ENCODE measurements around the gene VWDE.
"Not testable (repeated sequence)": the region's sequence is repeated elsewhere in the genome, so short reads cannot be mapped to it uniquely, and the experiment has no call there.

The VWDE gene

GRCh38 chr7:12401538-12402364 lies 1.9 kb downstream of the VWDE start:
- no peak for DNase-seq (ENCODE audit: low read depth)

DNA sequence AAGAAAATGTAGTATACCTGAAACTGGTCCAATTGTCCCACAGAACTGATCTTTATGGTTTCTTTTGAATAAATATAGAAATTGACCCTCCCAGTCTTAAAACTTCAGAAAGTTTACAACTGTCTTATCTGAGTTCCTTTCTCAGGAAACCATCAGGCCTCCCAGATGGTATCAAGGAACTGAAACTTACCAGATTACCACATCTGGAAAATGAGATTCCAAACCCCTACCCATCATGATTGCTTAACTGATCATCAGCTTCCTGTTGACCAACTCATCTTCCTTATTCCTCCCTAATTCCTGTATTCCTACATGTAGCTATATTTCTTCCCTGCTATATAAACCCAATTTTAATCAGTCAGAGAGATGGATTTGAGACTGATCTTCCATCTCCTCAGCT lies 5.5 kb downstream of the VWDE start:
- no peak for DNase-seq (ENCODE audit: low read depth)

- DNase-seq (ENCODE audit: low read depth) = no peak
These were observed 6.0 kb downstream of the VWDE start for GRCh38 chr7:12397671-12398070.

DNA sequence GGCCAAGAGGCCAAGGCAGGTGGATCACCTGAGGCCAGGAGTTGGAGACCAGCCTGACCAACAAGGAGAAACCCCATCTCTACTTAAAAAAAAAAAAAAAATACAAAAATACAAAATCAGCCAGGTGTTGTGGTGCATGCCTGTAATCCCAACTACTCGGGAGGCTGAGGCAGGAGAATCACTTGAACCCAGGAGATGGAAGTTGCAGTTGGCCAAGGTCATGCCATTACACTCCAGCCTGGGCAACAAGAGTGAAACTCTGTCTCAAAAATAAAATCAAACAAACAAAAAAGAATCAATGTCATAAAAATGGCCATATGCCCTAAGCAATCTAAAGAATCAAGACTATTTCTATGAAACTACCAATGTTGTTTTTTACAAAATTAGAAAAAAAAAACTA lies 7.0 kb downstream of the VWDE start:
- DNase-seq (ENCODE audit: low read depth) = not testable (repeated sequence)

DNA sequence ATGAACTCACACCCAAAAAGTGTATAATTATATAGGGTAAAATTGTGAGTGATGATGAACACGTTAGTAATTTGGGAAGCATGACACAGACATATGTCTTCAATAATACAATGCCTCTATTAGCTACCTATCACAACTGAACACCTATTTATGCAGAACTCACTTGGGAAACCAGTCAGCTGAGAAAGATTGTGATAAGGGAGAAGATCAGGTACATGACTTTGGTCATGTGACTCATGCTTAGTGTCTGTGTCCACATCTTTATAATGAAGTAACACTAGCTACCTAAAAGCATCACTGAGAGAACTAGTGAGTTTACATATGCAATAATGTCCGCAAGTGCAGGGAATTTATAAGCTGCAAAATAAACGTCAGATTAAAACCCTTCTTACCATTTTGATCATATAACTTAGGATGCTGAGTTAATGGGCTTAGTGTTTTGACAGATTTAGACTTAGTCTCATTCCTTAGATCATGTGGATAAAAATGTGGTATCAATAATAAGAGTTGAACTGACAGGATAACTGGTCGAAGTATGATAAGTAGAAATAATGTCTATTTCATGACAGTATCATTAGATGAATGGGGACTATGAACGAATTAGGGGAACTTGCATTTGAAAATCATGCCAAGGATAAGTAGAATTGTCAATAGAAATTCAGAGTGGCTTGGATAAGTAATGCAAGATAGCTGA lies 11.6 kb downstream of the VWDE start:
- DNase-seq (ENCODE audit: low read depth) = no peak

DNA sequence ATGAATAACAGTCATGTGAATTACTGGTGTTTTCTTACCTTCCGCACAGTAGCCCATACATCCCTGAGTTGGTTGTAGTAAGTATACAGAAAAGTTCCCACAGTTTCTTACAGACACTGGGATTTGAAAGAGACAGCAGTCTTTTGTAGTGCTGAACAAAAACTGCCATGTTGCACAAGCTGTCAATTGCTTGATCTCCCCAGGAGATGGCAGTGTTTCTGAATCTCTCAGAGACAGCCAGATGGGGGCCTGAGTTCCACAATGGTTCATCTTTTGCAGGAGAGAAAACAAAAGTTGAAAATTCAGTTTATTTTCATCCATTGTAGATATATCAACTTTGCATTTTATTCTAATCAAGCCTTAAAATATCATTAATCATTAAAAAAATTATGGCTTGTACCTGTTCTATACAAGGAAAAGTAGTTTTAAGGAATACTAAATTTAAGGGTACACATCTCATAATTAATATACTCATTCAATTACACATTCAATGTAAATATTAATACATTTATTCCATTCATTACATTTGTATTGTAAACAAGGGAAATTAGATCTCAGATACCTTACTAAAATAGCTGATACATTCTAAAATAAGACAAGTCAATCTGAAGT lies 14.5 kb downstream of the VWDE start:
- no peak for DNase-seq (ENCODE audit: low read depth)

- DNase-seq (ENCODE audit: low read depth) = no peak
These were observed 17.3 kb downstream of the VWDE start for GRCh38 chr7:12386313-12386740.

DNA sequence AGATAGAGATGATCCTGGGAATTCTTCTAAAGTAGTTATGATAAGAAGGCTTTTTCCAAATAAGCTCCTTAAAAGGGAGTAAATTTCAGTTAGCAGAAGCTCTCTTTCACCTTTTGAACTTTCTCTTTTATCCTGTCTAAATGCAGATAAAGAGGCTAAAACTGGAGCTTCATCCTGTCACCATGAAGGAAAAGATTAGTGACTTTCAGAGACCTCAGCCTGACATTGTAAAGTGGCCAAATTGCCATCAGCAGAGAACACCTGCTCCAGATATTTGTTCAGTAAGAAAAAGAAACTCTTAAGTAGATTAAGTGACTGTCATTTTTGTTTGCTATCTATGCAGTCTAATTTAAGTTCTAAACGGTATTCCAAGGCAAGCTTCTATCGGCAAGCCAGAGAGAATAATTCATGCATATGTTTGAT lies 18.3 kb downstream of the VWDE start:
- DNase-seq (ENCODE audit: low read depth) = no peak

- no peak for DNase-seq (ENCODE audit: low read depth)
These were observed 20.3 kb downstream of the VWDE start for GRCh38 chr7:12383377-12383776.

DNA sequence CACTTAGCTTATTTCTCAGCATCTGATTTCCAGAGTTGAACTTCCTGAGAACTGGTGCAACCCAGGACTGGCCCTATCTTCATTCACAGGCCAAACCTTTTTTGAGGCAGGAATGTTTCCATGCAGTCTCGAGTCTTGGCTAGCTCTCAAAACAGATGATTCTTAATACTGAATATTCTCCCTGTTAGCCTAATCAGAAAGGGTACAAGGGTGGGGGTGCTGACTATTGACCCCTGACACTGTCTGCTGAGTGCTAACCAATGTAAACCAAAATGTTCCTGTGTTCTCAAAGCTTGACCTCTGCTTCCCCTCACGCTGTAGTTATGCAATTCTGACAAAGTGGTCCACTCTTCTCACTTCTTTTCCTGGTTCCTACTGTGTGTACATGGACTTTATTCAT lies 25.3 kb downstream of the VWDE start:
- DNase-seq (ENCODE audit: low read depth) = no peak

DNA sequence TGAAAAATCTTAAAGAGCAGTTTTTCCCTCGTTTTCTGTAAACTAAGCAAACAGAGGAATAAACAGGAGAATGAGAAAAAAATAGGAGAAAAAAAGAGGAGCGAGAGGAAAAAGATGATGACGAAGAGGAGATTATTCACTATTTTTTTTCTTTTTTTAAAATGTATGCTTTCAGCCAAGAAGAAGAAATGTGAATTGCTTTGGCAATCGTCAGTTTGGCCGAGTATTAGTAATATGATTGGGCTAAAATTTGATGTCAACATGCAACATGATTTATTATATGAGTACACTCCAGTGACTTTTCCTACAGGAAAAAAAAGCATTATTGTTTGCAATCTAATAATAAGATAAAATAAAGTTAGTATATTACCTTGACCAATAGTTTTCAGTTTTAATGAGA lies 26.3 kb downstream of the VWDE start:
- no peak for DNase-seq (ENCODE audit: low read depth)

GRCh38 chr7:12373580-12374263 lies 29.9 kb downstream of the VWDE start:
- no peak for DNase-seq (ENCODE audit: low read depth)

- no peak for DNase-seq (ENCODE audit: low read depth)
These were observed 33.4 kb downstream of the VWDE start for GRCh38 chr7:12370249-12370648.

- DNase-seq (ENCODE audit: low read depth) = no peak
These were observed 33.9 kb downstream of the VWDE start for GRCh38 chr7:12369756-12370155.

DNA sequence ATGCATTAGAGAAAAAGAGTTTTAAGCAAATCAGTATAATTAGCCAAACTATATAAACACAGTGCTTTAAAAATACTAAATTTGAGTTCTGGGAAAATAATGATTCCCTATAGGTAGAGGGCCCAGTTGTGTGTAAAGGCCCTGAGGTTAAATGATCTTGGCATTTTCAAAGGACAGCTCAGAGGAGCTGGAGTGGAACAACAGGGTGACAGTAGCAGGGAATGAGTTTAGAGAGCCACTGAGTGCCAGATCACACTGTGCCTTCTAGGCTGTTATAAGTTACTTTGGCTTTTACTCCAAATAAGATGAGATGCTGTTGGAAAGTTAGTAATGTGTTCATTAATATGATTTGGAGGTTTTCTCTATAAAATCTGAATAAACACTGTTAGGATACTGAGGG lies 34.6 kb downstream of the VWDE start:
- no peak for DNase-seq (ENCODE audit: low read depth)

DNA sequence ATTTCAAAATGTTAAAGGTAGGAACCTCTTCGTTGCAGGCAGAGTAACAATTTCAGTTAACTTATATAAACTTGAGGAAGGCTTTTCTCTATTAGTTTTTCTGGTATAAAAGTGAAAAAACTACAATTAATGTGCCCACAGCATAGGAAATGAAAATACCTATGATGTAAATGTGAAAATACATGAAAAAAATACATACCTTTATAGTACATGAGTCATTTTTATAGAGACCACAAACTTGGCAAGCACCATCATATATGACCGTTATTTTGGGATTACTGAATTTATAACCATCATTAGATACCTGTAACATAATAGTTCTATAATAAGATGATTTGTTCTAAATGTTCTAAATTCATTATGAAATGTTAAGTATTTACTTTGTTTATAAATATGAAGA lies 42.7 kb downstream of the VWDE start:
- no peak for DNase-seq (ENCODE audit: low read depth)

DNA sequence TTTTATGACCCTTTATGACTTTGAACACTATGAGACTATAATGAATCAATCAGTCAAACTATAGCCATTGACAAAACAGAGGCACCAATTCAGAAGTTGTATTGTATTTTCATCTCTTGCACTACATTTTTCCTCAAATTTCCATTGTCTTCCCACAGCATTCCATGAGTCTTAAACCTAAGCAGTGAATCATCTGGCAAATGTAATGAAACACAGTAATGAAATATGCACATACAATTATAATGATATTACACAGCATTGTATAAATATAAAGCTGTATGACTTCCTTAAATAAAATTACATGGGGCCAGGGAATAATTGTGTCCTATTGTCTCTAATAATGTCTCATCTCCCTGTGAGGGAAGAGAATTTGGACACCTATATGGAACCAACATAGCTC lies 45.0 kb downstream of the VWDE start:
- DNase-seq (ENCODE audit: low read depth) = no peak

DNA sequence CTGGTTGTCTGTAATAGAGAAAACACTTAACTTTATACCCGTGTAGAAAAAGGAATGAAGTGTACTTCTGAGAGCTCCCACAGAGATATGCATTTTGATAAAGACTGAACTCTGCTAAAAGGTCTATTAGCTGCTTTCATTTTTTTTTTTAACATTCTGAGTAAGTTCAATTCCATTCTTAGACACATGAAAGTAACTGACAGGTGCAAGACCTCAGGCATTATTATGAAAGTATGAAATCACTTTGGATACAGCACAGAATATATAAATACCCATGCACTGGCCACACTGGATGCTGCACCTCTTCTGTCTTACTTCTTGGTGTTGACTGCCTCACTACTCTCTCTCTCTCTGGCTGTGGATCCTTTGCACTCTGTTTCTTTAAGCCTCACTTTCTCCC lies 46.2 kb downstream of the VWDE start:
- no peak for DNase-seq (ENCODE audit: low read depth)

- DNase-seq (ENCODE audit: low read depth) = no peak
These were observed 51.8 kb downstream of the VWDE start for GRCh38 chr7:12351843-12352242.

GRCh38 chr7:12350971-12351370 lies 52.7 kb downstream of the VWDE start:
- no peak for DNase-seq (ENCODE audit: low read depth)

- DNase-seq (ENCODE audit: low read depth) = no peak
These were observed 66.6 kb downstream of the VWDE start for GRCh38 chr7:12337095-12337494.

DNA sequence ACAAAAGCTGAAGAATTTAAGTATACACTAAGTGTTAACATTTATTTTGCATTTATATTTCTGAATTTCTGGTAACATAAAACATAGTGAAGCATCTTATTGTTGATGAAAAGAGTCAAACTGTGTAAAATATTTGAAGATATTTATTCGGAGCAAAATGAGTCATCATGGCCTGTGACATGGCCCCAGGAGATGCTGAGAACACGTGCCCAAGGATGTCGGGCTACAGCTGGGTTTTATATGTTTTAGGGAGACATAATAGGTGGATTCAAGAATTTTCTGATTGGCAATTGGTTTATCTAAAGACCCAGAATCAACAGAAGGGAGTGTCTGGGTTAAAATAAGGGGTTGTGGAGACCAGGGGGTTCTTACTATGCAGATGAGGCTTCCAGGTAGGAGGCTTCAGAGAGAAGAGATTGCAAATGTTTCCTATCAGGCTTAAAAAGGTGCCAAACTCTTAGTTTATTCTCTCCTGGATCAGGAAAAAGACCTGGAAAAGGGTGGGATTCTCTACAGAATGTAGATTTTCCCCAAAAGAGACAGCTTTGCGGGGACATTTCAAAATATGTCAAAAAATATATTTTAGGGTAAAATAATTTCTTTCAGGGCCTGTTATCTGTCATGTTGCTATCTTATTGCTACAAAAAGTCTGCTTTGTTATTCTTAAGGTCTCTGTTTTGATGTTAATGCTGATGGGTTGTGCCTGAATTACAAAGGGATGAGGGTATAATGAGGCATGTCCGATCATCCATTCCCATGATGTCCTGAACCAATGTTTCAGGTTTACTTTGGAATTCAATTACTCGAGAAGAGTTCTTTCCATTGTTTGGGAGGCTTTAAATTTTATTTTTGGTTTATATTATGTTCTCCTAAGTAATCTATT lies 74.5 kb downstream of the VWDE start:
- no peak for DNase-seq (ENCODE audit: low read depth)
